ENCODE data around the gene KIF2C.

DNA sequence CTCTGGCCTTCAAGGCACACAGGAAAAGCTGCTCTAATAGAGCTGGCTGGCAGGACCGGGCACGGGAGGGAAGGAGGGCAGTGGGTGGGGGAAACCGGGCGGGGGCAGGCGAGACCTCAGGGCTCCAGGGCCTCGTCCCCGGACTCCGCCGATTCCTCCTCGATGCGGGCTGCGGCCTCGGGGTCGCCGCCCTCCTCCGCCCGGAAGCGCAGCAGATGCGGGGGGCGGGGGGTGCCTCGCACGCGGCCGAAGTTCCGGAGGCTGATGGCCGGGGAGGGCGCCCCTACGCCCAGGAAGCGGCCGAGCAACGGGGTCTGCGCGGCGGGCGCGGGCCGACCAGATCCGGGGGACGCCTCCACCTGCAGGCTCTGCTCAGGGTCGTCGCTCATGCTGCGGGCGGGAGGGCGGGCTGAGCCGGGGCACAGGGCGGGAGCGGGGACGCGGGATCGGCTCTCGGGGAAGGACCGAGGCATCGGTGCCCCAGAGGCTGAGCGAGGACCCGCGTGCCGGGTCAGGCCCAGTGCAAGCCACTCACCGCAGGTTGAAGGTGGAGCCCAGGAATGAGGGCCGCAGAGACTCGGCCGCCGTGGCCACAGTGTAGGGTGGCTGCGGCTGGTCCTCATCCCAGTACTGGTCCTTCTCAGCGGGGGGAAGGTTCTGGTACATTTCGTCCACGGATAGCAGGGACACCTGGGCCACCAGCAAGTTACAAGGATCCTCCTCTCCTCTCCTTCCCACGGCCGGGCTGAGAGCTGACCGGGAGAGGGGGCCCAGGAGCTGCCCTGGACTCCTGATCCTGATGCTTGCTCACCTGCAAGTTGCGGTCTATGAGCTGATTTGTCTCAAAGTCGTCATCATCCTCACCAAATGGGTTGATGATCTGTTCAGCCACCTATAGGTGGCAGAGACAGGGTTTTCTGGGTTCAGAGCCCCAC lies 44.7 kb downstream of the KIF2C start:
- TF ChIP-seq, protein P1, sequence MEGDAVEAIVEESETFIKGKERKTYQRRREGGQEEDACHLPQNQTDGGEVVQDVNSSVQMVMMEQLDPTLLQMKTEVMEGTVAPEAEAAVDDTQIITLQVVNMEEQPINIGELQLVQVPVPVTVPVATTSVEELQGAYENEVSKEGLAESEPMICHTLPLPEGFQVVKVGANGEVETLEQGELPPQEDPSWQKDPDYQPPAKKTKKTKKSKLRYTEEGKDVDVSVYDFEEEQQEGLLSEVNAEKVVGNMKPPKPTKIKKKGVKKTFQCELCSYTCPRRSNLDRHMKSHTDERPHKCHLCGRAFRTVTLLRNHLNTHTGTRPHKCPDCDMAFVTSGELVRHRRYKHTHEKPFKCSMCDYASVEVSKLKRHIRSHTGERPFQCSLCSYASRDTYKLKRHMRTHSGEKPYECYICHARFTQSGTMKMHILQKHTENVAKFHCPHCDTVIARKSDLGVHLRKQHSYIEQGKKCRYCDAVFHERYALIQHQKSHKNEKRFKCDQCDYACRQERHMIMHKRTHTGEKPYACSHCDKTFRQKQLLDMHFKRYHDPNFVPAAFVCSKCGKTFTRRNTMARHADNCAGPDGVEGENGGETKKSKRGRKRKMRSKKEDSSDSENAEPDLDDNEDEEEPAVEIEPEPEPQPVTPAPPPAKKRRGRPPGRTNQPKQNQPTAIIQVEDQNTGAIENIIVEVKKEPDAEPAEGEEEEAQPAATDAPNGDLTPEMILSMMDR (IDR thresholded peaks at IDR 0.05): peak in 2 of 4 experiments; percentile 4 to 6
- TF ChIP-seq POLR2A (IDR thresholded peaks at IDR 0.05): no peak

Data from uterus (tissue), 2 donors.